ENCODE results near the gene MAML3. TPM values are rescaled to one million over a fixed set of nuclear protein-coding genes. Genes with fewer than 3 reads are reported as not detected.

Gene MAML3
- total RNA-seq, 1 donor: 4.4 TPM

DNA sequence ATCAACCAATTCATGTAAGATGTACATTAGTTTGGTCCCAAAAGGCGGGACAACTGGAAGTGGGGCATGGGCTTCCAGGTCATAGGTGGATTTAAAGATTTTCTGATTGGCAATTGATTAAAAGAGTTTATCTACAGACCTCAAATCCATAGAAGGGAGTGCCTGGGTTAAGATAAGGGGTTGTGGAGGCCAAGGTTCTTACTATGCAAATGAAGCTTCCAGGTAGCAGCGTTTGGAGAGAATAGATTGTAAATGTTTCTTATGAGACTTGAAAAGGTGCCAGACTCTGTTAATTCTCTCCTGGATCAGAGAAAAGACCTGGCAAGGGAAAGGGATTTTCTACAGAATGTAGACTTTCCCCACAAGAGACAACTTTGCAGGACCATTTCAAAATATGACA is 485.9 kb downstream of the MAML3 start:
- Histone ChIP-seq H3K4me3 (ENCODE audit: low read length) (no peak overlapping the region), H3K27me3 (ENCODE audit: insufficient read depth, low read length) (no peaks in the 10 kb centered on the region), H3K4me1 (ENCODE audit: insufficient read depth, low read length) (peaks cover 27% of the 10 kb centered on the region), H3K9me3 (ENCODE audit: low read depth, low read length) (no peaks in the 10 kb centered on the region)

Other genes starting within 250 kb of the MAML3 start
- gene SCOC, start 219.5 kb upstream of the MAML3 start, total RNA-seq: 9.3 TPM

Measured in mononuclear cell (primary cell).